MM.1S (cell line): ENCODE results near the gene LRP5.

Source experiments
- EZH2 ChIP-seq: fragments of 300-600 bp; sonication (generic); optimal IDR thresholded peaks from 2 replicates; pipeline ENCODE3; 2017; ENCODE audit warnings: low read depth, mild to moderate bottlenecking, antibody characterized with exemption, low read length, mixed read lengths
- TF ChIP-seq, protein P1 (sequence below): fragments of 300-600 bp; sonication (generic); IDR thresholded peaks from 2 replicates; pipeline ENCODE4 v1.5.1; 2016; ENCODE audit warnings: antibody characterized with exemption, low read length, mixed read lengths

- TF ChIP-seq, protein P1, sequence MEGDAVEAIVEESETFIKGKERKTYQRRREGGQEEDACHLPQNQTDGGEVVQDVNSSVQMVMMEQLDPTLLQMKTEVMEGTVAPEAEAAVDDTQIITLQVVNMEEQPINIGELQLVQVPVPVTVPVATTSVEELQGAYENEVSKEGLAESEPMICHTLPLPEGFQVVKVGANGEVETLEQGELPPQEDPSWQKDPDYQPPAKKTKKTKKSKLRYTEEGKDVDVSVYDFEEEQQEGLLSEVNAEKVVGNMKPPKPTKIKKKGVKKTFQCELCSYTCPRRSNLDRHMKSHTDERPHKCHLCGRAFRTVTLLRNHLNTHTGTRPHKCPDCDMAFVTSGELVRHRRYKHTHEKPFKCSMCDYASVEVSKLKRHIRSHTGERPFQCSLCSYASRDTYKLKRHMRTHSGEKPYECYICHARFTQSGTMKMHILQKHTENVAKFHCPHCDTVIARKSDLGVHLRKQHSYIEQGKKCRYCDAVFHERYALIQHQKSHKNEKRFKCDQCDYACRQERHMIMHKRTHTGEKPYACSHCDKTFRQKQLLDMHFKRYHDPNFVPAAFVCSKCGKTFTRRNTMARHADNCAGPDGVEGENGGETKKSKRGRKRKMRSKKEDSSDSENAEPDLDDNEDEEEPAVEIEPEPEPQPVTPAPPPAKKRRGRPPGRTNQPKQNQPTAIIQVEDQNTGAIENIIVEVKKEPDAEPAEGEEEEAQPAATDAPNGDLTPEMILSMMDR: no peak
- no peak for TF ChIP-seq EZH2
Observed at GRCh38 chr11:68497761-68498160, 185.4 kb downstream of the LRP5 start.
